DMS 273 (cell line): Measurements from ENCODE around the gene SLC39A11.

ENCODE experiments used
- DNase-seq: peaks from one replicate; lab custom pipeline; 2025; ENCODE audit not compliant: unreplicated experiment; lab: John Stamatoyannopoulos, UW

SLC39A11 gene

GRCh38 chr17:72984145-72984925 is 108.2 kb downstream of the SLC39A11 start:
- no peak for DNase-seq

- DNase-seq: no peak
Observed at GRCh38 chr17:72982680-72983079, 109.8 kb downstream of the SLC39A11 start.

GRCh38 chr17:72978593-72979218 is 113.8 kb downstream of the SLC39A11 start:
- DNase-seq: peak; percentile 45

- no peak for DNase-seq
Observed at GRCh38 chr17:72977771-72978417, 114.6 kb downstream of the SLC39A11 start.

- peak; percentile 53 for DNase-seq
Observed at GRCh38 chr17:72976971-72977770, 115.3 kb downstream of the SLC39A11 start.

GRCh38 chr17:72975509-72975908 is 117.0 kb downstream of the SLC39A11 start:
- no peak for DNase-seq

- DNase-seq: no peak
Observed at GRCh38 chr17:72974605-72975232, 117.8 kb downstream of the SLC39A11 start.

GRCh38 chr17:72972263-72972951 is 120.1 kb downstream of the SLC39A11 start:
- no peak for DNase-seq

GRCh38 chr17:72971226-72971880 is 121.1 kb downstream of the SLC39A11 start:
- peak; percentile 31 for DNase-seq

- no peak for DNase-seq
Observed at GRCh38 chr17:72970797-72971196, 121.7 kb downstream of the SLC39A11 start.

GRCh38 chr17:72970246-72970645 is 122.2 kb downstream of the SLC39A11 start:
- DNase-seq: no peak

GRCh38 chr17:72969293-72969906 is 123.1 kb downstream of the SLC39A11 start:
- no peak for DNase-seq

- DNase-seq: no peak
Observed at GRCh38 chr17:72968798-72969197, 123.7 kb downstream of the SLC39A11 start.

GRCh38 chr17:72967977-72968585 is 124.4 kb downstream of the SLC39A11 start:
- no peak for DNase-seq

GRCh38 chr17:72967277-72967970 is 125.1 kb downstream of the SLC39A11 start:
- DNase-seq: no peak

- no peak for DNase-seq
Observed at GRCh38 chr17:72962106-72962505, 130.4 kb downstream of the SLC39A11 start.

GRCh38 chr17:72955391-72956140 is 136.9 kb downstream of the SLC39A11 start:
- DNase-seq: no peak
